Right lobe of liver (tissue), 6 donors: ENCODE data around the gene MOB3A. TPM values are rescaled to one million over a fixed set of nuclear protein-coding genes. Genes with fewer than 3 reads are reported as not detected.

Experiments
- ATAC-seq, 4 donors: fragments of 200-7000 bp; cut with Tn5 transposase; one replicate each; pipeline ENCODE4 v1.9.1; 2020; ENCODE audit warnings: mild to moderate bottlenecking in 4 of 4, moderate library complexity in 4 of 4
- DNase-seq, 3 donors: peaks; one replicate each; pipeline ENCODE4 v3.0.0-alpha.2; 2020
- H3K27ac ChIP-seq, 3 donors: fragments of 200-600 bp; one replicate each; pipeline ENCODE4 v1.8.0; 2022
- H3K27me3 ChIP-seq, 2 donors: fragments of 200-600 bp; one replicate each; pipeline ENCODE4 v1.8.0; 2022
- H3K36me3 ChIP-seq, 4 donors: fragments of 200-600 bp; sonication (generic) in 1 of 4; one replicate each; pipeline versions ENCODE4 v1.5.1 to v1.8.0; 2017 to 2022; ENCODE audit warnings: control low read depth in 1 of 4
- H3K4me1 ChIP-seq, 4 donors: fragments of 200-600 bp; sonication (generic) in 1 of 4; one replicate each; pipeline versions ENCODE4 v1.5.1 to v1.8.0; 2017 to 2022; ENCODE audit warnings: control low read depth in 1 of 4
- H3K4me3 ChIP-seq, 3 donors: fragments of 200-600 bp; one replicate each; pipeline ENCODE4 v1.8.0; 2022
- H3K9me3 ChIP-seq, 4 donors: fragments of 200-600 bp; sonication (generic) in 1 of 4; one replicate each; pipeline versions ENCODE4 v1.5.1 to v1.8.0; 2017 to 2022; ENCODE audit warnings: control low read depth in 1 of 4
- POLR2A ChIP-seq: fragments of 450-650 bp; IDR thresholded peaks from one replicate; pipeline ENCODE4 v1.6.1; 2017; ENCODE audit warnings: antibody characterized with exemption, mild to moderate bottlenecking
- WGBS: methylation state at CpG from one replicate; pipeline ENCODE4 v1.1.6; 2018; ENCODE audit warnings: low coverage, low lambda C conversion rate; ENCODE audit not compliant: insufficient coverage; ENCODE audit errors: missing lambda C conversion rate; 5-methylcytosine and 5-hydroxymethylcytosine counted together
- intact Hi-C, 2 donors: fragments of 100-400 bp; cut with DNase I; formaldehyde crosslinking; loops; one replicate each; pipeline versions ENCODE4 v1.11.2 to v1.14.1; 2022
- total RNA-seq, 6 experiments: library from RNA; depleted of rRNA in 2 of 6; stranded (reverse); fragments of >200 nt in 2 of 6; fragmentation: NEBNext Ultra II Directional in 3 of 6; extraction: Animal tissue kit (Norgen Biotek cat#: 25700) in 3 of 6; gene quantifications; one replicate each; pipeline versions ENCODE4 v1.1.0 to v1.2.4, GENCODE V29; 2016 to 2023
- TF ChIP-seq, protein P1 (sequence below), 4 donors: fragments of 200-600 bp in 3 of 4; fragments of 450-650 bp in 1 of 4; IDR thresholded peaks; one replicate each; pipeline versions ENCODE4 v1.5.1 to v1.8.0; 2016 to 2022; ENCODE audit warnings: antibody characterized with exemption in 4 of 4, mild to moderate bottlenecking in 2 of 4
- donor health status: DM: no; HTN: yes; CAD: no.
- donor health status: DM: no; HTN: no; CAD: no.
- donor health status: DM: no; HTN: no; CAD: no.
- donor health status: DM: no; HTN: yes; CAD: no.
- donor health status: DM: no; HTN: yes; CAD: no.

Gene MOB3A
- total RNA-seq, 6 experiments from 2014 or later: 8.3 to 13.8 (median 10.8) TPM

DNA sequence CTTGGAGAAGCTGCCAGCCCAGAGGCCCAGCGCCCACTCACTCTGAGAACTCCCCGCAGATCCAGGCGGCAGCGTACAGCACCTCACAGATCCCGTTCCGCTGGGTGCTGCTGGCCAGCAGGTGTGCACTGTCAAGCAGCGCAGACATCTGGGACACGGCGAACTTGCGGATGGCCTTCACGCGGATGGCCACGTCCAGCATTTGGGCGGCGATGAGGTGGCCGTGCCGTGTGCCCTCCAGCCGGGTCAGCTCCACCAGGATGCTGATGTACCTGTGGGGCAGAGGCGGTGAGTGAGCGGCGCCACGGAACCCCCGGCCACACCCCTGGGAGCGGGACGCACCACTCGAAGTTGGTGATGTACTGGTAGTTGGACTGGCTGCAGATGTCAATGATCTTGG, 24.7 kb upstream of the MOB3A start:
- Histone ChIP-seq H3K27ac (no peak overlapping the region), H3K9me3 (no peaks in the 10 kb centered on the region), H3K36me3 (peaks cover 6 to 83% (median 54%) of the 10 kb centered on the region in 4 donors), H3K4me3 (no peak overlapping the region), H3K27me3 (no peaks in the 10 kb centered on the region), H3K4me1 (no peaks in the 10 kb centered on the region)
- no peak for DNase-seq
- ATAC-seq: no peak
- intact Hi-C loops: no loop called here
- no peak for TF ChIP-seq POLR2A
- TF ChIP-seq, protein P1, sequence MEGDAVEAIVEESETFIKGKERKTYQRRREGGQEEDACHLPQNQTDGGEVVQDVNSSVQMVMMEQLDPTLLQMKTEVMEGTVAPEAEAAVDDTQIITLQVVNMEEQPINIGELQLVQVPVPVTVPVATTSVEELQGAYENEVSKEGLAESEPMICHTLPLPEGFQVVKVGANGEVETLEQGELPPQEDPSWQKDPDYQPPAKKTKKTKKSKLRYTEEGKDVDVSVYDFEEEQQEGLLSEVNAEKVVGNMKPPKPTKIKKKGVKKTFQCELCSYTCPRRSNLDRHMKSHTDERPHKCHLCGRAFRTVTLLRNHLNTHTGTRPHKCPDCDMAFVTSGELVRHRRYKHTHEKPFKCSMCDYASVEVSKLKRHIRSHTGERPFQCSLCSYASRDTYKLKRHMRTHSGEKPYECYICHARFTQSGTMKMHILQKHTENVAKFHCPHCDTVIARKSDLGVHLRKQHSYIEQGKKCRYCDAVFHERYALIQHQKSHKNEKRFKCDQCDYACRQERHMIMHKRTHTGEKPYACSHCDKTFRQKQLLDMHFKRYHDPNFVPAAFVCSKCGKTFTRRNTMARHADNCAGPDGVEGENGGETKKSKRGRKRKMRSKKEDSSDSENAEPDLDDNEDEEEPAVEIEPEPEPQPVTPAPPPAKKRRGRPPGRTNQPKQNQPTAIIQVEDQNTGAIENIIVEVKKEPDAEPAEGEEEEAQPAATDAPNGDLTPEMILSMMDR (IDR thresholded peaks at IDR 0.05): no peak
- WGBS: no CpG with 5 or more reads among the region's 26 CpGs

DNA sequence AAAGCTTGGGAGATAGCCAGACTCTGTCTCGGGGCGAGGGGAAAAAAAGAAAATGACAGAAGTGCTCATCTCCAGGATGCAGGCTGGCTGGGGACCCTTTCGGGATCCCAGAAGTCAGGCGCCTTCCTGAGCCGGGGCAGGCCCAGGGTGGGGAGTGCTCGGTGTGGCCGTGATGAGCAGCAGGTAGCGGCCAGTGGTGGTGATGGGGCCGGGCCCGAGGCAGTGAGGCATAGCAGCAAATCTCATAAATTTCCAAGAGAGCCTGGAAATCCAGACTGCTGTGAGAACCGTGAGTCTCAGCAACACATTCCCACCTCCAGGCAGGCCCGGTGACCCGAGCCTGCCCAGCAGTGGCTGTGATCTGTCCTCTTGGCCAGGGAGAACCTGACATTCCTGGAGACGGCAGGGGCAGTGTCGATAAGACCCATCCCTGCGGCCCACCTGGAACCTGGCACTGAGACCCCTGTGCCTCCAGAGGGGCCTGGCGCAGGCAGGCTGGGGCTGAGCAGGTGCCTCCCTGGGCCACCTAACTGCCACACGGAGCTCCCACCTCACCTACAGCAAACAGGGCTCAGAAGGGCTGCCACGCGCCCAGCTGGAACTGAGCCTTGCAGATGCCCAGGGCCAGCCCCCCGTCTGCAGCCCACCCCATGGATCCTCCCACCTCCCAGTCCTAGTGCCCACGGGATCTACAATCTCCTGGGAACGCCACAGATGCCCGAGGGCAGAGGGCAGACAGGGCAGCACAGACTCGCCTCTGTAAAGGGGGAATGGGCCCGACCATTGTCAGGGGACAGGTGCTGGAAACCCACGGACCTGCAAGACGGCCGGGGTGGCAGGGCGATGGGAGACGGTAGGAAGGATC, 24.0 kb upstream of the MOB3A start:
- TF ChIP-seq, protein P1 (IDR thresholded peaks at IDR 0.05): no peak
- 92% methylated on average over 6 of the region's 31 CpGs for WGBS
- H3K4me3 ChIP-seq: no peak overlapping the region
- H3K36me3 ChIP-seq: peaks cover 6 to 83% (median 55%) of the 10 kb centered on the region in 4 donors
- no peaks in the 10 kb centered on the region for H3K9me3 ChIP-seq
- ATAC-seq (no peak), DNase-seq (no peak)
- H3K4me1 ChIP-seq: no peaks in the 10 kb centered on the region
- H3K27ac ChIP-seq: no peak overlapping the region
- no peaks in the 10 kb centered on the region for H3K27me3 ChIP-seq
- intact Hi-C loops: no loop called here

DNA sequence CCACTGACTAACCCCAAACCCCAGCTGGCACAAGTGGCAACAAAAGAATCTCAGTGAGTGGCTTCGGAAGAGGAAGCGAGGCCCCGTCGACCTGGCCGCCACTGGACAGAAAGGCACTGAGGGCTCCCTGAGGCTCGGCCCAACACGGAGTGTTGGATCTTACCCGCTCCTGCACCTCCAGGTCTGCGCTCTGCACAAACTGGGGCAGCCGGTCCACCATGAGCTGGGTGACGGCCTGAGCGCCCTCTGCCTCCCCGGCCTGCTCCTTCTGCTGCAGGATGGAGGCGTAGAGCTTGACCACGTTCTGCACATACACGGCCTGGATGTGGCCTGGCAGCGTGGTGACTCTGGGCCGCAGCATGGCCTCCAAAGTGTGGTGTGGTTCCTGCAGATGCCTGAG, 22.3 kb upstream of the MOB3A start:
- no peaks in the 10 kb centered on the region for H3K9me3 ChIP-seq
- WGBS: no CpG with 5 or more reads among the region's 18 CpGs
- H3K4me3 ChIP-seq: no peak overlapping the region
- DNase-seq: no peak
- no peak overlapping the region for H3K27ac ChIP-seq
- no peaks in the 10 kb centered on the region for H3K27me3 ChIP-seq
- no peak for ATAC-seq
- H3K4me1 ChIP-seq: no peaks in the 10 kb centered on the region
- TF ChIP-seq, protein P1 (IDR thresholded peaks at IDR 0.05): no peak
- TF ChIP-seq POLR2A: no peak
- intact Hi-C loops: no loop called here
- H3K36me3 ChIP-seq: peaks cover 6 to 94% (median 65%) of the 10 kb centered on the region in 4 donors

DNA sequence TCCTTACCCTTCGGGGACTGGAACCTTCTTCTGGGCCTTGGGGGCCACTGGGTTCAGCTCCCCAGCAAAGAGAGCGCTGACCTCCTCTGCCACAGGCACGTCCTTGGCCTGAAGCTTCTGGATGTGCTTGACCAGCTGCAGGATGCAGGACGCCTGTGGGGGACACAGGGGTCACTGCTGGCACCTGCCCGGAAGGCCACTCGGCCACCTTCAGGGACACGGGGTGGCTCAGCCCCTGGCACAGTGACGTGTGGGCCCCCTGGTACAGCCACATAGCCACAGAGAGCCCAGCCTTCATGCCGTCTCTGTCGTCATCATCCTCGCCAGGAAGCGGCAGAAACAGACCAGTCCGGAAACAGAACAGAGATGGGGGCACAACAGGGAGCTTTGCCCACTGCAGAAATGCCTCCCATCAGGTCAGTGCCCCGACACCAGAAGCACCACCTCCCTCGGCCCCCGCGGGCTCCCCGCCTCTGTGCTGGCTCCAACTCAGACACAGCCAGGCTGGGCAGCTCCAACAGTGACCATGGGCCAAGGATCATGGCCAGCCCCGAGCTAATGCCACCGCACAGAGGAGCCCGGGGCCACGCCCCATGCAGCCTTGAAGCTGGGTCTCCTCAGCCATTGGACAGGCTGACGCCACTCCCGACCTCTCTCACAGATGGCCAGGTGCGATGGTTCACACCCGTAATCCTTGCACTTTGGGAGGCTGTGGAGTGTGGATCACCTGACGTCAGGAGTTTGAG, 21.3 kb upstream of the MOB3A start:
- TF ChIP-seq, protein P1 (IDR thresholded peaks at IDR 0.05): no peak
- TF ChIP-seq POLR2A: no peak
- peaks cover 6 to 93% (median 62%) of the 10 kb centered on the region in 4 donors for H3K36me3 ChIP-seq
- WGBS: 93% methylated on average over 3 of the region's 27 CpGs
- intact Hi-C loops: no loop called here
- no peaks in the 10 kb centered on the region for H3K4me1 ChIP-seq
- no peaks in the 10 kb centered on the region for H3K9me3 ChIP-seq
- no peaks in the 10 kb centered on the region for H3K27me3 ChIP-seq
- no peak overlapping the region for H3K27ac ChIP-seq
- no peak overlapping the region for H3K4me3 ChIP-seq
- no peak for ATAC-seq
- DNase-seq: no peak
